Caco-2 (cell line): ENCODE measurements around the gene NHEJ1. TPM values are rescaled to one million over a fixed set of nuclear protein-coding genes. Genes with fewer than 3 reads are reported as not detected.

Source experiments
- BruUV-seq: library from RNA; stranded (reverse); fragments of 400-500 nt; replicated peaks from 2 replicates; lab custom pipeline; 2021; lab: Mats Ljungman, UMichigan
- CTCF ChIA-PET: fragments of 300-600 bp; sonication (Branson Sonifier 250); formaldehyde crosslinking; loops from one replicate; lab custom pipeline; 2022; ENCODE audit warnings: antibody characterized with exemption; lab: Charles Lee
- POLR2A ChIA-PET: fragments of 300-600 bp; sonication (Branson Sonifier 250); formaldehyde crosslinking; loops from one replicate; lab custom pipeline; 2022; ENCODE audit warnings: antibody characterized with exemption; lab: Charles Lee
- DNase-seq, 2 experiments: peaks; one replicate each; pipeline versions ENCODE4 v3.0.0 to v3.0.0-alpha.2; 2020 to 2022
- H3K27me3 ChIP-seq: replicated peaks from 2 replicates; pipeline ENCODE4 v1.6.0; 2011; ENCODE audit warnings: low read length; ENCODE audit not compliant: control insufficient read depth, insufficient read depth
- H3K36me3 ChIP-seq: 2 replicates; pipeline ENCODE4 v1.5.1; 2011; ENCODE audit warnings: low read length; ENCODE audit not compliant: control insufficient read depth, insufficient read depth
- H3K4me1 ChIP-seq: fragments of 250-450 bp; sonication (Bioruptor Pico); 2 replicates; pipeline ENCODE4 v1.5.1; 2020; ENCODE audit warnings: mild to moderate bottlenecking
- H3K4me3 ChIP-seq: 2 replicates; pipeline ENCODE4 v1.5.1; 2011; ENCODE audit warnings: low read depth, mild to moderate bottlenecking, control low read depth, low read length
- H3K9me3 ChIP-seq: fragments of 250-450 bp; sonication (Bioruptor Pico); 2 replicates; pipeline ENCODE4 v1.5.1; 2020; ENCODE audit warnings: mild to moderate bottlenecking, moderate library complexity
- H3K27ac Mint-ChIP-seq: one replicate; pipeline ENCODE4 v1.8.0; 2022; ENCODE audit warnings: mixed read lengths; ENCODE audit not compliant: unreplicated experiment
- H3K27me3 Mint-ChIP-seq: one replicate; pipeline ENCODE4 v1.8.0; 2022; ENCODE audit warnings: mixed read lengths; ENCODE audit not compliant: insufficient read depth, unreplicated experiment
- H3K36me3 Mint-ChIP-seq: one replicate; pipeline ENCODE4 v1.8.0; 2022; ENCODE audit warnings: mild to moderate bottlenecking, mixed read lengths; ENCODE audit not compliant: insufficient read depth, unreplicated experiment
- H3K4me1 Mint-ChIP-seq: one replicate; pipeline ENCODE4 v1.8.0; 2022; ENCODE audit warnings: low read depth, mixed read lengths; ENCODE audit not compliant: unreplicated experiment
- H3K4me3 Mint-ChIP-seq: one replicate; pipeline ENCODE4 v1.8.0; 2022; ENCODE audit warnings: mild to moderate bottlenecking, moderate library complexity, mixed read lengths; ENCODE audit not compliant: unreplicated experiment
- H3K9me3 Mint-ChIP-seq: one replicate; pipeline ENCODE4 v1.8.0; 2022; ENCODE audit warnings: mixed read lengths; ENCODE audit not compliant: unreplicated experiment
- CTCF ChIP-seq, 2 experiments: fragments of 200-600 bp in 1 of 2; IDR thresholded peaks; 1 replicate in 1 of 2; 2 replicates in 1 of 2; pipeline versions ENCODE4 v1.5.1 to v1.8.0; 2011 to 2022; ENCODE audit warnings: antibody characterized with exemption in 1 of 2, control low read depth in 1 of 2, inconsistent platforms in 1 of 2, low read depth in 1 of 2, low read length in 1 of 2, mild to moderate bottlenecking in 1 of 2, moderate library complexity in 1 of 2; ENCODE audit not compliant: insufficient read depth in 1 of 2, severe bottlenecking in 1 of 2, unreplicated experiment in 1 of 2
- intact Hi-C: fragments of 100-400 bp; cut with micrococcal nuclease; formaldehyde crosslinking; loops from one replicate; pipeline ENCODE4 v1.10.0; 2022; ENCODE audit not compliant: unreplicated experiment
- total RNA-seq: library from RNA; stranded (reverse); gene quantifications from 2 replicates; pipeline ENCODE4 v1.2.3, GENCODE V29; 2022

The NHEJ1 gene
- total RNA-seq, 1 experiment from 2014 or later = 29.6 TPM

DNA sequence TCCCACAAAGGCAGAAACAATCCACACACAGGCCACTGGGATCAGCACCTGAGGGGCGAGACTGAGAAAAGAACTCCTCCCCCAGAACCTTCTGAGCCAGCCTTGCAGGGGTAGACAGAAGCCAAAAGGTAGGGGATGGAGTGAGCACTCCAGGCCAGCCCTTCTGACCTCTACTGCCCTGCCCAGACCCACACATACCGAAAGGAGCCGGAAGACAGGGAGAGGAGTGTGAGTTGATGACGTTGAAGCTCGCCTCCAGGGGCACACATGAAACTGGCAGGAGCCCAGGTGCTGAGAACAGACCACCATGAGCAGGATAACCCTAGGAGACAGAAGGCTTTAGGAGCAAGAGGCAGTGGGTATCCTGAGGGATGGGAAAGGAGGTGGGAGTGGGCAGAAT lies 7.4 kb upstream of the NHEJ1 start:
- no peaks in the 10 kb centered on the region for H3K9me3 ChIP-seq
- POLR2A ChIA-PET = no interaction called here
- H3K36me3 Mint-ChIP-seq = peaks cover 14% of the 10 kb centered on the region
- H3K36me3 ChIP-seq = peaks cover 4% of the 10 kb centered on the region; the same call in 1 of the 2 replicates
- no peaks in the 10 kb centered on the region for H3K9me3 Mint-ChIP-seq
- H3K4me1 ChIP-seq = peaks cover 15% of the 10 kb centered on the region
- DNase-seq = no peak
- BruUV-seq = no TSS peak
- H3K4me3 ChIP-seq = no peak overlapping the region
- TF ChIP-seq CTCF (IDR thresholded peaks at IDR 0.05; ENCODE audit: insufficient read depth in 1 of 2, low read depth in 1 of 2, low read length in 1 of 2, severe bottlenecking in 1 of 2, unreplicated experiment in 1 of 2) = no peak
- no peaks in the 10 kb centered on the region for H3K27me3 Mint-ChIP-seq
- peak overlapping the region; percentile 27 for H3K27ac Mint-ChIP-seq
- intact Hi-C loops = no loop called here
- H3K4me3 Mint-ChIP-seq = no peak overlapping the region
- no peaks in the 10 kb centered on the region for H3K27me3 ChIP-seq
- peaks cover 17% of the 10 kb centered on the region for H3K4me1 Mint-ChIP-seq
- CTCF ChIA-PET = no interaction called here

DNA sequence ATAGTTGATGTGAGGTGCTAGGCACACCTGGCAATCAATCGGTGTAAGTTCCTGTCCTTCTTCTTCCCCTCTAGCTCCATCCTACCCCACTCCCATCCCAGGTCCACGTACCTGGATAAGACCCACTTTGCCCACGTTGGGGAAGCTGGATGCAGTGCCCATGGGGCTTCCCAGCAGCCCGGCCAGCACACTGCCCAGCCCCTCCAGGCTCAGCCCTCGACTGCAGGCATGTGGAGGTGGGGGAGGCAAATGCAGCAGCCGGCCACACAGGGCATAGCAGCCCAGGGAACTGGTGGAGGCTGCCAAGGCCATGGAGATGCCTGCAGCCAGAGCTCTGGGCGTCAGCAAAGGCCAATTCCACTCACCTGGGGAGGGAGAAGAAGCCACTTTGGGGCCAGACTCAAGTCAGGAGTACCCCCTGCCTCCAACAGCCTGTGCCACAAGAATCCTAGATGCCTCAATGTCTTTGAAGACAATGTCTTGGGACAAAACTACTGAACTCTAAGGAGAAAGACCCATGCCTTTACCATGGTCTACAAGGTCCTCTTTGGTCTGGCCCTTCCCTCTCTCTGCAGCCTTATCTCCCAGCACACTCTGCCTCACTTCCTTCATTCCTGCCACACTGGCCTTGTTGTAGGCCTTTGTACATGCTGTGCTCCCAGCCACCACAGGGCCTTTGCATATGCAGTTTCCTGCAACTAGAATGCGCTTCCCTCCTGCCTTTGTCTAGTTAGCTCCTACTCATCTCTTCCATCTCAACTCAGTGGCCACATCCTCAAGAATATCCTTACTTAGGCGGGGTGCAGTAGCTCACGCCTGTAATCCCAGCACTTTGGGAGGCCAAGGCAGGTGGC lies 4.7 kb upstream of the NHEJ1 start:
- no peaks in the 10 kb centered on the region for H3K36me3 ChIP-seq
- Mint-ChIP-seq H3K4me3 (no peak overlapping the region), H3K27ac (no peak overlapping the region), H3K36me3 (peaks cover 11% of the 10 kb centered on the region), H3K9me3 (no peaks in the 10 kb centered on the region), H3K4me1 (peaks cover 18% of the 10 kb centered on the region), H3K27me3 (no peaks in the 10 kb centered on the region)
- peaks cover 10% of the 10 kb centered on the region for H3K4me1 ChIP-seq
- H3K27me3 ChIP-seq = no peaks in the 10 kb centered on the region
- BruUV-seq = no TSS peak
- no peak overlapping the region for H3K4me3 ChIP-seq
- H3K9me3 ChIP-seq = no peaks in the 10 kb centered on the region
- TF ChIP-seq CTCF (IDR thresholded peaks at IDR 0.05; ENCODE audit: insufficient read depth in 1 of 2, low read depth in 1 of 2, low read length in 1 of 2, severe bottlenecking in 1 of 2, unreplicated experiment in 1 of 2) = no peak
- ChIA-PET POLR2A (no interaction called here), CTCF (no interaction called here)
- no peak for DNase-seq
- intact Hi-C loops = no loop called here

- H3K4me1 ChIP-seq = peaks cover 11% of the 10 kb centered on the region; the same call in 1 of the 2 replicates
- intact Hi-C loops = no loop called here
- DNase-seq = no peak
- ChIA-PET POLR2A (no interaction called here), CTCF (interaction anchor here (0.6 to 1.3 kb wide), 2 partner anchors 43 to 460 kb away, joined by 3 read pairs; partner anchors contain the start of gene ZFAND2B)
- Mint-ChIP-seq H3K4me1 (peaks cover 14% of the 10 kb centered on the region), H3K9me3 (no peaks in the 10 kb centered on the region), H3K4me3 (no peak overlapping the region), H3K27ac (no peak overlapping the region), H3K36me3 (peaks cover 18% of the 10 kb centered on the region), H3K27me3 (no peaks in the 10 kb centered on the region)
- no TSS peak for BruUV-seq
- no peaks in the 10 kb centered on the region for H3K27me3 ChIP-seq
- H3K4me3 ChIP-seq = no peak overlapping the region
- TF ChIP-seq CTCF (IDR thresholded peaks at IDR 0.05; ENCODE audit: insufficient read depth in 1 of 2, low read depth in 1 of 2, low read length in 1 of 2, severe bottlenecking in 1 of 2, unreplicated experiment in 1 of 2) = no peak
- H3K9me3 ChIP-seq = no peaks in the 10 kb centered on the region
- 0 out of 2 replicates have a peak, but pooled peaks cover 1% of the 10 kb centered on the region for H3K36me3 ChIP-seq
Observed at GRCh38 chr2:219163156-219163555, 2.5 kb upstream of the NHEJ1 start.
